ENCODE data around the gene TRANK1. TPM values are rescaled to one million over a fixed set of nuclear protein-coding genes. Genes with fewer than 3 reads are reported as not detected.
"Not testable (repeated sequence)": the region's sequence is repeated elsewhere in the genome, so short reads cannot be mapped to it uniquely, and the experiment has no call there.

The TRANK1 gene
- total RNA-seq, 4 donors from 2014 or later = 2.5 to 4.8 (median 3.7) TPM

DNA sequence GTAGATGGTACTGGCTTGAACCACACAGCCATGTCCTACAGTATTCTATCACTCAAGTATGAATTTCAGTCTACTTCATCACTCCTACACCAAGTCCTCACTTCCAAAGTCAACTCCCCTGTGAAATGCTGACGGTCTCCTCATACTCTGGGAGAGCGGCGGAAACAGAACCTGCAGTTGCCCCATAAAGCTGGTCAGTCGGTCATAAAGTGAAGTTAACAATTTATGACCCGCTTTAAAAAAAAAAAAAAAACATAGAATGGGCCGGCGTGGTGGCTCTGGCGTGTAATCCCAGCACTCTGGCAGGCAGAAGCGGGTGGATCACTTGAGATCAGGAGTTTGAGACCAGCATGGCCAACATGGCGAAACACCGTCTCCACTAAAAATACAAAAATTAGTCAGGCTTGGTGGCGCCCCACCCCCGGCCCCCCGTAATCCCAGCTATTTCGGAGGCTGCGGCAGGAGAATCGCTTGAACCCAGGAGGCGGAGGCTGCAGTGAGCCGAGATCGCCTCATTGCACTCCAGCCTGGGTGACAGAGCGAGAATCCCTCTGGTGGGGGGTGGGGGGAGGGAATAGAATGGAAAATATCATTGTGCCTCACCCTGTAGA, 2.1 kb downstream of the TRANK1 start:
- Histone ChIP-seq H3K4me1 (peaks cover 14% of the 10 kb centered on the region), H3K4me3 (no peak overlapping the region), H3K36me3 (no peaks in the 10 kb centered on the region), H3K27me3 (no peaks in the 10 kb centered on the region), H3K9me3 (peaks cover 4% of the 10 kb centered on the region), H3K27ac (no peak overlapping the region)
- TF ChIP-seq, protein P1, sequence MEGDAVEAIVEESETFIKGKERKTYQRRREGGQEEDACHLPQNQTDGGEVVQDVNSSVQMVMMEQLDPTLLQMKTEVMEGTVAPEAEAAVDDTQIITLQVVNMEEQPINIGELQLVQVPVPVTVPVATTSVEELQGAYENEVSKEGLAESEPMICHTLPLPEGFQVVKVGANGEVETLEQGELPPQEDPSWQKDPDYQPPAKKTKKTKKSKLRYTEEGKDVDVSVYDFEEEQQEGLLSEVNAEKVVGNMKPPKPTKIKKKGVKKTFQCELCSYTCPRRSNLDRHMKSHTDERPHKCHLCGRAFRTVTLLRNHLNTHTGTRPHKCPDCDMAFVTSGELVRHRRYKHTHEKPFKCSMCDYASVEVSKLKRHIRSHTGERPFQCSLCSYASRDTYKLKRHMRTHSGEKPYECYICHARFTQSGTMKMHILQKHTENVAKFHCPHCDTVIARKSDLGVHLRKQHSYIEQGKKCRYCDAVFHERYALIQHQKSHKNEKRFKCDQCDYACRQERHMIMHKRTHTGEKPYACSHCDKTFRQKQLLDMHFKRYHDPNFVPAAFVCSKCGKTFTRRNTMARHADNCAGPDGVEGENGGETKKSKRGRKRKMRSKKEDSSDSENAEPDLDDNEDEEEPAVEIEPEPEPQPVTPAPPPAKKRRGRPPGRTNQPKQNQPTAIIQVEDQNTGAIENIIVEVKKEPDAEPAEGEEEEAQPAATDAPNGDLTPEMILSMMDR (IDR thresholded peaks at IDR 0.05) = no peak
- no peak for TF ChIP-seq POLR2AphosphoS5 (IDR thresholded peaks at IDR 0.05)
- TF ChIP-seq POLR2A (IDR thresholded peaks at IDR 0.05) = no peak
- no peak for TF ChIP-seq EP300 (IDR thresholded peaks at IDR 0.05)
- no peak for DNase-seq (ENCODE audit: low spot score in 2 of 2)
- 94% methylated on average over 21 of the region's 21 CpGs for WGBS

DNA sequence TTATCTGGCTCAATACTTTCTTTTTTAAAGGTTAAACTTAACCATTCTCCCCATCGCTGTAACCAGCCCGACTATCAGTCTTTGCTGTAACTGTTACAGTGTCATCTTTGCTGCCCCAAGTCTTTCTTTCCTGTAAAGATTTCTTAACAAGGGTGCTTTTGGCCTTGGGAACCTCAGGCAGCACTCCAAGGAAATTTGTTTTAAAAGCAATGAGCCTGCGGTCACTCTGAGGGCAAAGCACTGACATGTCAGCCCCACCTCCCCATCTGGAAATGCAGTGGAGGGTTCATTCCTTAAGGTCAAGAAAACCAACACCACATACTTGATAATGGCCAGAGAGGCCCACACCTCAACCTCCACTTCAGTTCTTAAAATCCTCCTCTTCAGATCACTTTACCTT, 3.2 kb downstream of the TRANK1 start:
- no peak for DNase-seq (ENCODE audit: low spot score in 2 of 2)
- no peaks in the 10 kb centered on the region for H3K27me3 ChIP-seq
- TF ChIP-seq POLR2AphosphoS5 (IDR thresholded peaks at IDR 0.05) = no peak
- no peak for TF ChIP-seq EP300 (IDR thresholded peaks at IDR 0.05)
- TF ChIP-seq, protein P1 (IDR thresholded peaks at IDR 0.05) = no peak
- no peak for TF ChIP-seq POLR2A (IDR thresholded peaks at IDR 0.05)
- 71% methylated on average over 3 of the region's 3 CpGs for WGBS
- H3K27ac ChIP-seq = no peak overlapping the region
- no peaks in the 10 kb centered on the region for H3K9me3 ChIP-seq
- H3K4me1 ChIP-seq = peaks cover 14% of the 10 kb centered on the region
- no peak overlapping the region for H3K4me3 ChIP-seq
- H3K36me3 ChIP-seq = no peaks in the 10 kb centered on the region

DNA sequence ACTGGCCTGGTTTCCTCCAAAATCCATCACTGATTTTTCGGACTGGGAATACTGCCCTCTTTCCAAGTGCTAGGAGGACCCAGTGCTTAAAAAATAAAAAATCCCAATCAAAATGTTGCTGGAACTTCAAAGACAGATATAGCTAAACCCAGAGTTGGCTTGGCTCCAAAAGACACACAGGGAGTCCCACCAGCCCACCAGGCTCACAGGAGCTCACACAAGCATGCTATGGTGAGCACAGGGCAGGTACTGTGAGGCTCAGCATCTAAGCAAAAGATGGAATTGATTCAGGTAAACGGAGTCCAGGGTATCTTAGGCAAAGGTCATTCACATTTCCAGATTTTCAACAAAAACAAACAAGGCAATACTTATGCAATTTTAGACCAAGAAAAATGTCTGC, 3.7 kb downstream of the TRANK1 start:
- 98% methylated on average over 2 of the region's 2 CpGs for WGBS

DNA sequence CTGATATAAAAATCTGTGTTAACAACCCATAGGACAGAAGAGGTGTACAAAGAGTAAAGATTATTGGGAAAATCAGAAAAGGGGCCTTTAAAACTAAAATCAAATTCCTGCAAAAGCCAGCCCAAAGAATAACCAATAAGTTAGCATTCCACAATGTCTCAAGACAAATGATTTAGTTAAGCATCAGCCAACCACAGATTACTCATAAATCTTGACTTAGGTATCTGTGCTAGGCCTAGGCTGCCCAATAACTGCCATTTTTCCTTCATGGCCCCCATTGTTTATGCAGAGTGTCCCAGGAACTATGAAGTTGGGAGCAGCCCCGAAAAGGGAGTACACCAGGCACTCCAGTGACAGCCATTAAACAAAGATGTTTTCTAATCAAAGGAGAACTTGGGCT, 7.4 kb downstream of the TRANK1 start:
- no peak for TF ChIP-seq POLR2AphosphoS5 (IDR thresholded peaks at IDR 0.05)
- TF ChIP-seq POLR2A (IDR thresholded peaks at IDR 0.05) = no peak
- no peak for TF ChIP-seq EP300 (IDR thresholded peaks at IDR 0.05)
- TF ChIP-seq, protein P1 (IDR thresholded peaks at IDR 0.05) = no peak
- Histone ChIP-seq H3K4me3 (no peak overlapping the region), H3K27me3 (no peaks in the 10 kb centered on the region), H3K4me1 (no peaks in the 10 kb centered on the region), H3K9me3 (no peaks in the 10 kb centered on the region), H3K27ac (no peak overlapping the region), H3K36me3 (no peaks in the 10 kb centered on the region)
- DNase-seq (ENCODE audit: low spot score in 2 of 2) = no peak
- WGBS = 85% methylated on average over 1 of the region's 1 CpG

More for the DNA sequence above, 3.7 kb downstream of the TRANK1 start:
- Histone ChIP-seq H3K4me1 (peaks cover 14% of the 10 kb centered on the region), H3K27ac (no peak overlapping the region), H3K27me3 (no peaks in the 10 kb centered on the region), H3K9me3 (no peaks in the 10 kb centered on the region), H3K4me3 (no peak overlapping the region), H3K36me3 (no peaks in the 10 kb centered on the region)
- no peak for DNase-seq (ENCODE audit: low spot score in 2 of 2)
- TF ChIP-seq POLR2AphosphoS5 (IDR thresholded peaks at IDR 0.05) (no peak), EP300 (IDR thresholded peaks at IDR 0.05) (no peak), POLR2A (IDR thresholded peaks at IDR 0.05) (no peak)
- TF ChIP-seq, protein P1 (IDR thresholded peaks at IDR 0.05) = no peak

DNA sequence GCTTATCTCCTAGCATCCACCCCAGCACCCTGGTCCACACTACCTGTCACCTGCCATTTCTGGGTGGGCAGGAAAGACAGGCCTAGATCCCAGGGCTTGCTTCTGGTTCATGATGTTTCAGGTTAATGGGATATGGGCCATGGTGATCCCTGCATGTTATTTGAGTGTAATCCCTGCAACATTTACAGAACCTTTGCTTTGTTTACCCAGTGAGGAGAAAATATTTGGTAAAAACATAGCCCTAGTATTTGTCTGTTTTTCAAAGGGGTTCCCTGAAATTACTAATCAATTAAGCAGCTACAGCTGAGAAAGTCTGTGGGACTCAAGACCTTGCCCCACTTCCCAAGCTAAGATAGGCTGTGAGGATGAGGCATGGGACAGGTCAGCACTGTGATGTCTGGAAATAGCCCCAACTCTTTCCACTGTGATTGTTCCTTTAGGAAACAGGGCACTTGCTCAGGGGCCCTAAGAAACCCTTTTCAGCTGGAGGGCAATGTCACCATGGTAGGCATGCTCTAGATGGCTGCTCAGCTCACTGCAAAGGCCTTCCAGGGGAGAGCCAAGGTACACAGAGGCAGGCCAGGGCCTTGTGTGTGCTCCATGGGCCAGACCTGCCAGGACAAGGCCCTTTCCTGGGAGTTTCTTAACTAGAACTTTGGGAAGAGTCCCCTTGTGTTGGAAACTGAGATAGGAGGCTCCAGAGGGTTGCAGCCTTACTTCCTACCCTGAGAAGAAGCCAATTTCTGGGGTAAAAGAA, 11.1 kb downstream of the TRANK1 start:
- DNase-seq (ENCODE audit: low spot score in 2 of 2) = no peak
- H3K4me1 ChIP-seq = no peaks in the 10 kb centered on the region
- no peak for TF ChIP-seq POLR2A (IDR thresholded peaks at IDR 0.05)
- TF ChIP-seq EP300 (IDR thresholded peaks at IDR 0.05) = no peak
- no peak for TF ChIP-seq POLR2AphosphoS5 (IDR thresholded peaks at IDR 0.05)
- TF ChIP-seq, protein P1 (IDR thresholded peaks at IDR 0.05) = no peak
- no peak overlapping the region for H3K27ac ChIP-seq
- H3K27me3 ChIP-seq = no peaks in the 10 kb centered on the region
- H3K9me3 ChIP-seq = no peaks in the 10 kb centered on the region
- H3K4me3 ChIP-seq = no peak overlapping the region
- no peaks in the 10 kb centered on the region for H3K36me3 ChIP-seq

DNA sequence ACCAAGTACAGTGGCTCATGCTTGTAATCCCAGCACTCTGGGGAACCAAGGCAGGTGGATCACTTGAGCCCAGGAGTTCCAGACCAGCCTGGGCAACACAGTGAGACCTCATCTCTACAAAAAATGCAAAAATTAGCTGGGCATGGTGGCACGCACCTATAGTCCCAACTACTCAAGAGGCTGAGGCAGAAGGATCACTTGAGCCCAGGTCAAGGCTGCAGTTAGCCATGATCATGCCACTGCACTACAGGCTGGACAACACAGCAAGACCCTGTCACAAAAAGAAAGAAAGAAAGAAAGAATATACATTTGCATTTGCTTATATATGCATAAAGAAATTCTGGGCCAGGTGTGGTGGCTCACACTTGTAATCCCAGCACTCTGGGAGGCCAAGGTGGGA, 13.4 kb downstream of the TRANK1 start:
- H3K9me3 ChIP-seq; H3K36me3 ChIP-seq; H3K4me1 ChIP-seq; H3K4me3 ChIP-seq; DNase-seq (ENCODE audit: low spot score in 2 of 2); H3K27me3 ChIP-seq; H3K27ac ChIP-seq: not testable (repeated sequence)
- 100% methylated on average over 1 of the region's 1 CpG for WGBS

All from suprapubic skin (tissue), 4 donors.